Measurements from ENCODE around the gene BTBD7.

DNA sequence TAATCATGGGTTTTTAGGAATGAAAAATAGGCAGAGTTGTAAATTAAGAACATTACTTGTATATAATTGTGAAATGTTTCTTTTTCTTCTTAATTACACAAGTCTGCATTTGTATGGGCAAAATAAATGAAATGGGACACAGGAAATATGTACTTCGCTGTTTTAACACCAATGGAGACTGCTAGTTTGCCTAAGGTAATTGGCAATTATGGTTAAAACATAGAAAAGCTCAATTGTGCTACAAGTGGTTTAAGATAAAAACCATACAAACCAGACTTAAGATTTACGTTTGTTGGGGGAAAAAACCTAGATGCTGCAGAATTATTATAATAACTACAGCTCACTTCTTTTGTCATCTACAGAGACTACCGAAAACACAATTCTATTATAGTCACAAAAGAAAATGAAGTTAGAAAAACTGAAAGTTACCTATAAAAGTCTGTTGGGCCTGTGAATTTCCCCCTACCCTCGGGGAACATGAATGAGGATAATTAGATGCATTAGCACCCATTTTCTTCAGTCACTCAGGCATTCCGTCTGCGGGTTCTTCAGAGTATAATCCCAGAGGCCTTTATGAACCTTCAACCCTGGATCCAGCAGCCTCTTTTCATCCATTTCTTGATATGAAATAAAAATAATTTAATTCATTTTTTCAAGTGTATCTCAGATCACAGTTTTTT lies 37.2 kb downstream of the BTBD7 start:
- TF ChIP-seq, protein P1, sequence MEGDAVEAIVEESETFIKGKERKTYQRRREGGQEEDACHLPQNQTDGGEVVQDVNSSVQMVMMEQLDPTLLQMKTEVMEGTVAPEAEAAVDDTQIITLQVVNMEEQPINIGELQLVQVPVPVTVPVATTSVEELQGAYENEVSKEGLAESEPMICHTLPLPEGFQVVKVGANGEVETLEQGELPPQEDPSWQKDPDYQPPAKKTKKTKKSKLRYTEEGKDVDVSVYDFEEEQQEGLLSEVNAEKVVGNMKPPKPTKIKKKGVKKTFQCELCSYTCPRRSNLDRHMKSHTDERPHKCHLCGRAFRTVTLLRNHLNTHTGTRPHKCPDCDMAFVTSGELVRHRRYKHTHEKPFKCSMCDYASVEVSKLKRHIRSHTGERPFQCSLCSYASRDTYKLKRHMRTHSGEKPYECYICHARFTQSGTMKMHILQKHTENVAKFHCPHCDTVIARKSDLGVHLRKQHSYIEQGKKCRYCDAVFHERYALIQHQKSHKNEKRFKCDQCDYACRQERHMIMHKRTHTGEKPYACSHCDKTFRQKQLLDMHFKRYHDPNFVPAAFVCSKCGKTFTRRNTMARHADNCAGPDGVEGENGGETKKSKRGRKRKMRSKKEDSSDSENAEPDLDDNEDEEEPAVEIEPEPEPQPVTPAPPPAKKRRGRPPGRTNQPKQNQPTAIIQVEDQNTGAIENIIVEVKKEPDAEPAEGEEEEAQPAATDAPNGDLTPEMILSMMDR (IDR thresholded peaks at IDR 0.05) = no peak
- TF ChIP-seq POLR2A (IDR thresholded peaks at IDR 0.05) = no peak
